IMR-90 (cell line): ENCODE data around the gene PTGER2.

Experiments
- MAZ ChIP-seq: IDR thresholded peaks from 2 replicates; pipeline ENCODE4 v1.6.1; 2012; ENCODE audit warnings: low read depth, mild to moderate bottlenecking, low read length, improper control_type of control experiment, moderate library complexity, borderline replicate concordance
- MXI1 ChIP-seq: IDR thresholded peaks from 2 replicates; pipeline ENCODE4 v1.6.1; 2012; ENCODE audit warnings: low read depth, mild to moderate bottlenecking, low read length, moderate library complexity, borderline replicate concordance
- NFE2L2 ChIP-seq: fragments of 150-350 bp; IDR thresholded peaks from 2 replicates; pipeline ENCODE4 v1.6.1; 2016; ENCODE audit warnings: low read depth, mild to moderate bottlenecking, low read length
- POLR2A ChIP-seq: IDR thresholded peaks from 2 replicates; pipeline ENCODE4 v1.6.1; 2012; ENCODE audit warnings: mild to moderate bottlenecking, low read depth, low read length
- RAD21 ChIP-seq: IDR thresholded peaks from 2 replicates; pipeline ENCODE4 v1.6.1; 2012; ENCODE audit warnings: low read length, improper control_type of control experiment
- RCOR1 ChIP-seq: IDR thresholded peaks from 2 replicates; pipeline ENCODE4 v1.6.1; 2012; ENCODE audit warnings: mild to moderate bottlenecking, low read length, improper control_type of control experiment; ENCODE audit not compliant: insufficient replicate concordance
- RFX5 ChIP-seq: IDR thresholded peaks from 2 replicates; pipeline ENCODE4 v1.8.0; 2012; ENCODE audit warnings: low read depth, mild to moderate bottlenecking, low read length, moderate library complexity
- SMC3 ChIP-seq: fragments of 150-350 bp; IDR thresholded peaks from 2 replicates; pipeline ENCODE4 v1.6.1; 2016; ENCODE audit warnings: low read depth, mild to moderate bottlenecking, antibody characterized with exemption, low read length, moderate library complexity
- TF ChIP-seq, protein P1 (sequence below): conservative IDR thresholded peaks from 2 replicates; pipeline ENCODE4 v1.5.1; 2012; ENCODE audit warnings: mild to moderate bottlenecking, low read depth, low read length, improper control_type of control experiment
- TF ChIP-seq, protein P2 (sequence below): fragments of 150-350 bp; IDR thresholded peaks from 2 replicates; pipeline ENCODE4 v1.6.1; 2017; ENCODE audit warnings: mild to moderate bottlenecking, antibody characterized with exemption, low read length, low read depth
- TF ChIP-seq, protein P3 (sequence below): fragments of 150-350 bp; IDR thresholded peaks from 2 replicates; pipeline ENCODE4 v1.6.1; 2016; ENCODE audit warnings: low read depth, mild to moderate bottlenecking, low read length, moderate library complexity, borderline replicate concordance

GRCh38 chr14:52265253-52265652, 48.9 kb upstream of the PTGER2 start:
- TF ChIP-seq, protein P1, sequence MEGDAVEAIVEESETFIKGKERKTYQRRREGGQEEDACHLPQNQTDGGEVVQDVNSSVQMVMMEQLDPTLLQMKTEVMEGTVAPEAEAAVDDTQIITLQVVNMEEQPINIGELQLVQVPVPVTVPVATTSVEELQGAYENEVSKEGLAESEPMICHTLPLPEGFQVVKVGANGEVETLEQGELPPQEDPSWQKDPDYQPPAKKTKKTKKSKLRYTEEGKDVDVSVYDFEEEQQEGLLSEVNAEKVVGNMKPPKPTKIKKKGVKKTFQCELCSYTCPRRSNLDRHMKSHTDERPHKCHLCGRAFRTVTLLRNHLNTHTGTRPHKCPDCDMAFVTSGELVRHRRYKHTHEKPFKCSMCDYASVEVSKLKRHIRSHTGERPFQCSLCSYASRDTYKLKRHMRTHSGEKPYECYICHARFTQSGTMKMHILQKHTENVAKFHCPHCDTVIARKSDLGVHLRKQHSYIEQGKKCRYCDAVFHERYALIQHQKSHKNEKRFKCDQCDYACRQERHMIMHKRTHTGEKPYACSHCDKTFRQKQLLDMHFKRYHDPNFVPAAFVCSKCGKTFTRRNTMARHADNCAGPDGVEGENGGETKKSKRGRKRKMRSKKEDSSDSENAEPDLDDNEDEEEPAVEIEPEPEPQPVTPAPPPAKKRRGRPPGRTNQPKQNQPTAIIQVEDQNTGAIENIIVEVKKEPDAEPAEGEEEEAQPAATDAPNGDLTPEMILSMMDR = no peak
- TF ChIP-seq RCOR1 (no peak), RAD21 (no peak), SMC3 (no peak), MAZ (no peak), NFE2L2 (no peak), POLR2A (no peak), RFX5 (no peak), MXI1 (no peak)
- TF ChIP-seq, protein P2, sequence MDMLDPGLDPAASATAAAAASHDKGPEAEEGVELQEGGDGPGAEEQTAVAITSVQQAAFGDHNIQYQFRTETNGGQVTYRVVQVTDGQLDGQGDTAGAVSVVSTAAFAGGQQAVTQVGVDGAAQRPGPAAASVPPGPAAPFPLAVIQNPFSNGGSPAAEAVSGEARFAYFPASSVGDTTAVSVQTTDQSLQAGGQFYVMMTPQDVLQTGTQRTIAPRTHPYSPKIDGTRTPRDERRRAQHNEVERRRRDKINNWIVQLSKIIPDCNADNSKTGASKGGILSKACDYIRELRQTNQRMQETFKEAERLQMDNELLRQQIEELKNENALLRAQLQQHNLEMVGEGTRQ = no peak
- TF ChIP-seq, protein P3, sequence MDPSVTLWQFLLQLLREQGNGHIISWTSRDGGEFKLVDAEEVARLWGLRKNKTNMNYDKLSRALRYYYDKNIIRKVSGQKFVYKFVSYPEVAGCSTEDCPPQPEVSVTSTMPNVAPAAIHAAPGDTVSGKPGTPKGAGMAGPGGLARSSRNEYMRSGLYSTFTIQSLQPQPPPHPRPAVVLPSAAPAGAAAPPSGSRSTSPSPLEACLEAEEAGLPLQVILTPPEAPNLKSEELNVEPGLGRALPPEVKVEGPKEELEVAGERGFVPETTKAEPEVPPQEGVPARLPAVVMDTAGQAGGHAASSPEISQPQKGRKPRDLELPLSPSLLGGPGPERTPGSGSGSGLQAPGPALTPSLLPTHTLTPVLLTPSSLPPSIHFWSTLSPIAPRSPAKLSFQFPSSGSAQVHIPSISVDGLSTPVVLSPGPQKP = no peak
